ENCODE results near the gene C2orf68. TPM values are rescaled to one million over a fixed set of nuclear protein-coding genes. Genes with fewer than 3 reads are reported as not detected.
"Not testable (repeated sequence)": the region's sequence is repeated elsewhere in the genome, so short reads cannot be mapped to it uniquely, and the experiment has no call there.

C2orf68 gene
- total RNA-seq, 1 donor from 2014 or later: 24.7 TPM

DNA sequence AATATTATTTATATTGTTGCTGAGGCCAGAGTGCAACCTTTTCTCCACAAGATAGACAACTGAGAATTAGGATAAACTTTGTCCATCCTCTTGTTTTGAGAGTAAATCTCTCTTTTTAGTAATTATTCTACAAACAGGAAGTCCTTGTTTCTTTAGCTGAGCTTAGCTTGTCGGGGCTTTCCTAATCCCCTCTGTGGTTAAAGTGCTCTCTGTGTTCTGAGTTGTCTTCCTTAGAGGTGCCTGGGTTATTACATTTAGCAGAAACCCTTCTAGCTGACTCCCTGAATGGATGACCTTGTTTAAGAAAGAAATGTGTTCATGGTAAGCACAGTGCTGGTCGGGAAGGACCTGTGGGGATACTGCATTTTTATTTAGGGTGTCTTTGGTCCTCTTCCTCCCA is 16.8 kb upstream of the C2orf68 start:
- no peak for DNase-seq

DNA sequence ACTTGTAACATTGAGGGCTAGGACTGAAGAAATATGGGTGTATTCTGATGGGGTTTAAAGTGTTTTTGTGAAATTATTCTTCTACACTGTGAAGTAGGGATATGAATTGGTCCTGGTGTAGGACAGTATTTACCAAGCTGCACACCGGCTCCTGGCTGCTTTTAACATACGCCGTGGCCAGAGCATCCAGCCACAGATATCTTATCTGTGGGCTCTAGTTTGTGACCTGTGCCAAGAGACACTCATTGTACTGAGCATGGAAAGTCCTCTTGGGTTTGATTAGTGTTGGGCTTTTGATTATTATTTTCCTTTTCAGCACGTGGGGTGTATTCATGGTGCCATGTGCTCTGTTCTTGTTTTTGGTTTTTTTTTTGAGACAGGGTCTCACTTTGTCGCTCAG is 12.1 kb upstream of the C2orf68 start:
- DNase-seq: no peak

DNA sequence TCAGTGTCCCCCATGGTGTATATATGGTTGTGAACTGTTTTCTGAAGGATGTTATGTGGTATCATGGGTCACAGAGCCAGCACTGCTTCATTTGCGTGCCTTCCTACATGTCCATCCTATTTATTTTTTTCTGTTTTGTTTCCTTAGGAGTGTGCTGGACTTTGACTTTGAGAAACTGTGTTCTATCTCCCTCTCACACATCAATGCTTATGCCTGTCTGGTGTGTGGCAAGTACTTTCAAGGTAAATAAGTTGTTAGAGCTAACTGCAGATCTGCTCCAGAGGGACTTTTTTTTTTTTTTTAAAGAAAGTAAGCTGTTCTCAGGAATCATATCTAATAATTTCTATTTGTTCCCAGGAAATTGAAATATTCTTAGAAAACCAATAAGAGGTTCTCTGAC is 9.5 kb upstream of the C2orf68 start:
- DNase-seq: no peak

DNA sequence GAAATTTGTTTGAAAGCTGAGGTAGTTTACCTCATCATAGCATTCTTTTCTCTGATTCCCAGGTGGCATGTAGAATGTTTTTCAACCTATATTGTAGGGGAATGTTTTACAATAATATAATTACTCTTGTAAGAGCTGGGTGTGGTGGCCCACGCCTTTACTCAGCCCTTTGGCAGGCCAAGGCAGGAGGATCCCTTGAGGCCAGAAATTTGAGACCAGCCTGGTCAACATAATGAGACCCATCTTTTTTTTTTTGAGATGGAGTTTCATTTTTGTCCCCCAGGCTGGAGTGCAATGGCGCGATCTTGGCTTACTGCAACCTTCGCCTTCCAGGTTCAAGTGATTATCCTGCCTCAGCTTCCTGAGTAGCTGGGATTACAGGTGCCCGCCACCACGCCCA is 7.8 kb upstream of the C2orf68 start:
- no peak for DNase-seq

DNA sequence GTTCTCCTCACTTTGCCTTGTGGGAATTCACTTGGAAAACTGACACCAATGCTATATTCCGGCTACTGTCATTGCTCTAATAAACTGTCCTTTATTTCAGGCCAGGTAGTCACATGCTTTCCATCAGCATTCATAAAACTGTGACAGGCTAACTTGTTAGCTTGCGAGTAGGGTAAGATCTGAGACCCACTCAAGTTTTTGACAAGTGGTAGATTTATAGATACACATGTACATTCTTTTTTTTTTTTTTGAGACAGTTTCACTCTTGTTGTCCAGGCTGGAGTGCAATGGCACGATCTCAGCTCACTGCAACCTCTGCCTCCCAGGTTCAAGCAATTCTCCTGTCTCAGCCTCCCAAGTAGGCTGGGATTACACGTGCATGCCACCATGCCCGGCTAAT is 5.9 kb upstream of the C2orf68 start:
- not testable (repeated sequence) for DNase-seq

DNA sequence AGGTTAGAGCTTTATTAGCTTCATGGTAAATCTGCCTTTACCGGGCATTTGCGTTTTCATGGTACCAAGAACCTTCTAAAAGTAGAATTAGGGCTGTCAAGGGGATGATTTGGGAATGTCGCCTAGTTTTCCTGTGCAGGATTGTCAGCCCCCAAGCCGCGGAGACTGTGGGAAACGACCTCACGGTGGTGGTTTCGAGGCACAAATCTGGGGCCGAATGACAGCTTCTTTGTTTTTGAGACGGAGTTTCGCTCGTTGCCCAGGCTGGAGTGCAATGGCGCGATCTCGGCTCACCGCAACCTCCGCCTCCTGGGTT is 3.5 kb upstream of the C2orf68 start:
- no peak for DNase-seq

DNA sequence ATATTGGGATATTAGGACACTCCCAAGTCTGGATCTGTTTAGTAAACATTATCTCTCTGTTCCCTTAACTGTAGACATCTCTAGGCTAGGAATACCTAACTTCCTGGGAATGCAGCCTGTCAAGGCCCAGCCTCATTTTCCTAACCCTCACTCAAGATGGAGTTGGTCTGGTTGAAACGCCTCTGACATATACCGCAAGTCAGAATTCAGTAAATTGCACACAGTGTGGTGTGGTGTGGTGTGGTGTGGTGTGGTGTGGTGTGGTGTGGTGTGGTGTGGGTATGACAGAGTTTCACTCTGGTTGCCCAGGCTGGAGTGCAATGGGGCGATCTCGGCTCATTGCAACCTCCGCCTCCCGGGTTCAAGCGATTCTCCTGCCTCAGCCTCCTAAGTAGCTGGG is 2.9 kb upstream of the C2orf68 start:
- not testable (repeated sequence) for DNase-seq

DNA sequence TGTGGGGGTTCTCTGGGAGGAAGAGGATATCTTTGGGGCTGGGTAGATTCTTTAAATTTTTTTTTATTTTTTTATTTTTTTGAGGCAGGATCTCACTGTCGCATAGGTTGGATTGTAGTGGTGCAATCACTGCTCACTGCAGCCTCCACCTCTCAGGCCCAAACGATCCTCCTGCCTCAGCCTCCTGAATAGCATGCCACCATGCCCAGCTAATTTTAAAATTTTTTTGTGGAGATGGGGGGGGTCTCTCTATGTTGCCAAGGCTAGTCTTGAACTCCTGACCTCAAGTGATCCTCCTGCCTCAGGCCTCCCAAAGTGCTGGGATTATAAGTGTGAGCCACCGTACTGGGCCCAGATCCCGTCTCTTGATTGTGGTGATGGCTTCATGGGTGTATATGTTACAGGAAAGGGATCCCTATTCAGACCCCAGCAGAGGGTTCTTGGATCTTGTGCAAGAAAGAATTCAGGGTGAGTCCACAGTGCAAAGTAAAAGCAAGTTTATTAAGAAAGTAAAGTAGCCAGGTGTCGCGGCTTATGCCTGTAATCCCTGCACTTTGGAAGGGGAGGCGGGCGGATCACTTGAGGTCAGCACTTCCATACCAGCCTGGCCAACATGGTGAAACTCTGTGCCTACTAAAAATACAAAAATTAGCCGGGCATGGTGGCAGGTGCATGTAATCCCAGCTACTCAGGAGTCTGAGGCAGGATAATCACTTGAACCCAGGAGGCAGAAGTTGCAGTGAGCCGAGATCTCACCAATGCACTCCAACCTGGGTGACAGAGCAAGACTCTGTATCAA is 2.0 kb upstream of the C2orf68 start:
- no peak for DNase-seq

DNA sequence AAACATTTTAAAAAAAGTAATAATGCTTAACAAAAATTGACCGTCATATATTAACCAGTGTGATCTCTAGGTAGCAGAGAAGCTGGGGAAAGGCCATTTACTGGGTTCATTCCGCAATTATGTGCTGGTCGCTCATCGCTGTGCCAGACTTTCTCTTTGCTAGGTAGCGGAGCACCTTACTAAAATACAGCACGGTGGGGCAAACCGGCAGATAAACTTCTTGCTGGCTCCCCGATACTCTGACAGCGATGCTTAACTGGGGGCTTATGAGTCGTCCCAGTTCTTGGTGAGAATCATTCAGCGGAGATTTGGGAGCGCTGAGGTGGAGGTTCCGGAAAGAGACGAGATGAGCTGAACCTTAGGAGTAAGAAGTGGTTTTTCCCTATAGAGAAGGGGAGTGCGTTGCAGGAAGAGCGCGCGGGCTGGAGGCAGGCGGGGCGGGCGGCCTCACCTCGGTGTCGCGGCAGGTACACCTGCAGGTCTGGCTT is 605 bp downstream of the C2orf68 start:
- peak; percentile 25 for DNase-seq

DNA sequence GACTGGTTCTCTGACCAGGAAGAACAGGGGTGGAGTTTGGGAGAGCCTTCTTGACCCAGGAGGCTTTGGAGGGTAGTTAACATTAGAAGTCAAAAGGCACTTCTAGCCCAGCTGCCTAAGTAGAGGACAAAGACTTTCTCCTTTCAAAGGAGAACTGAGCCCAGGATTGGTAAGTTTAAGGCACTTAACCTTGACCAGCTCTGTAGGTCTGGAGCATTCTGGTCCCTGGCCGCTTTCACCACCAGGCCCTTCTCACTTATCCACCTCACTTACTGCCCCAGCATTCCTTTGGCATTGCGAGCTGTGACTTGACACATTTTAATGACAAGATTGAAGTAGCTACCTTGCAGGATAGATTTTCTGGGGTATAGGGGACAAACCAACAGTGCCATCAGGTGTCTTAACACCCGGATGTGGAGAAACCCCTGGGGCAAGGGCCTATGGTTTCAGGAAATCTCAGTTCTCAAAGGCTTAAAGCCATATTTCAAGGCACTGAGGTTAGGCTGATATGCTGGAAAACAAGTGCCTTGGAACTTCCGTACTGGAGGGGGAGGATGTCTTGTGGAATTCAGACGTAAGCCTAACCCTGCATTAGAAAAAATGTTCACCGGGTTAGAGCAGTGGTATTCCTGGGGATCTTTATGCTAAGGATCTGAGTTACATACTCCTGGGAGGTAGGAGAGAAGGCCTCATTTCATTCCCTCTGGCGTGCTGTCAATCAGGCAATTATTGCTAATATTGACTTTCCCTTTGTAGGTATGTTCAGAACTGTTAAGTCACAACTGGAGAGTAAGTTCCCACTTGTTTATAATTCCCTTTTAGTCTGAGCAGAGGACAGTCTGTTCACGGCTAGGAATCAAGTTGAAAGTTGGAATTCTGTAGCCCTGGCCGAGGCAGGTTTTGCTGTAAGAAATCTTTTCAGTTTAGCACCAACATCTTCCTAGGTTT is 4.3 kb downstream of the C2orf68 start:
- no peak for DNase-seq

DNA sequence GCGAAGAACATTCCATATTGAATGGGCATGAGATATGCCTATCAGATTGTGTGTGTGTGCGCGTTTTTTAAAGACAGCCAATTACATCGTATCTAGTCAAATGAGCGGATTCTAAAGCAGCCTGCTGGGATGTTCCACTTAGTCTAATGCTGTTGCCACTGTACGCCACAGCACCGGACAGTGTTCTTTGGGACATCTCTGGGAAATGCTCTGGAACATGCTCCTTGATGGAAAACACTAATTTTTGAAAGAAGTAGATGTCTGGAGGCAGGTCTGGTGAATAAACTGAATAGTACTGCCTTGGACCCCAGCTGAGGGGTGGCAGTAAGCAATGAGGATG is 5.8 kb downstream of the C2orf68 start:
- DNase-seq: no peak

DNA sequence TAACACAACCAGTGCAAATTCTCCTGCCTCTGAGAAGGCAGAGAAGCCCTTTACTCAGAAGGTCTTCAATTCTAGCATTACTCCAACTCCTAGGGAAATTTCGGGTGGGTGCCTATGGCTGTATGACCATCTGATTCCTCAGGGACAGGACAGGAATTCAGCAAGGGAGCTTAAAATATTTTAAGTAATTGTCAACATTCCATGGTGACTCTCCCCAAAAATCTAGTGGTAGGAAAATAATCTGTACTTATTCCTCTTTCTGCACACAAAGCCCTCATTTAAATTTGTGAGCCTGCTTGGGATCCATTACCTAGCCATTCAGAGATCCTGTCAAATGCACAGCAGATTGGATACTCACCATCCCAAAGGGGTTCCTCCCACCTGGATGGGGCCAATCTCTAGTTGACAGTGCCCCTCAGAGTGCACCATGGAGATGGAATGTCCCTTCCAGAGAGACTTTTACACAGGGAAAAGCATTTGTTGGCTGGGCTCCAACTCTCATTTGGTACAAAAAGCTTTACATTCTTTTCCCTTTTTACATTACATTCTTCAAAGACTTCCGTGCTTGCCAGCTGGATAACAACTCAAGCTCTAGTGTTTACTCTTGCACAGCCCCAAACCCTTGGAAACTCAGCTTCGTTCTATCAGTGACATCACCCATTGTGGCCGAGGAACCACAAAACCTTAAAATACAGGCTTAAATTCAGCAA is 6.3 kb downstream of the C2orf68 start:
- DNase-seq: peak; percentile 71

DNA sequence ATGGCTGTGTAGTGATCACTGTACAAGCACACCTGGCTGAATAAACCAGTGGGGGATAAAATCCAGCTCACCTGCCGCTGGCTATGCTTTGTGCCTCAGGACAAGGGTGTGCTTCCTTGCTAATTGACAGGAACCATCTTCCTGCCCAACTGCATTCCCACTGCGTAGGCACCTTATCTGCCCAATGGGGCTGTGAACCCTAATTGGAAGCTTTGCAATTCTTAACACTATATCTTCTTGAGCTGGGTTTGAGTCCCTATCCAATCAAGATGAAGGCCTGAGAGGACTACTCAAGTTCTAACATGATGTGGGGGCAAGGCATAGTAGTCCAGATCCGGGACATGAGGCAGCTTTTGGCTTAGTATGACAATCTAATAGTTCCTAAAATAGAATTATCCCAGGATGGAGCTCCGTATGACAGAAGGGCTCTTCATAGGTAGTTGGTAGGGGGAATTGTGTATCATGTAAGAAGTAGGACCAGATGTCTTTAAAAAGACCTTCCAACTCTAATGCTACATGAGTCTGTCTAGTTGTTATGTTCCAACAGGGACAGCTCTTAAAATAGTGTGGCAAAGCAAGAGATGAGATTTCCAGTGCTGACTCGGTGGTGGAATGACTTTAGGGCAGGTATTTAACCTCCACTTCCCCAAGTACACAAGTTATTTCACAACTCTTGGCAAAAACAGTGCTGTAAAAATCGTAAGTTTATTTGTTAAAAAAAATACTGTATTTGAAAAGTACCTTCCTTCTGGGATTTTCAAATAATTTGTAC is 7.1 kb downstream of the C2orf68 start:
- no peak for DNase-seq

DNA sequence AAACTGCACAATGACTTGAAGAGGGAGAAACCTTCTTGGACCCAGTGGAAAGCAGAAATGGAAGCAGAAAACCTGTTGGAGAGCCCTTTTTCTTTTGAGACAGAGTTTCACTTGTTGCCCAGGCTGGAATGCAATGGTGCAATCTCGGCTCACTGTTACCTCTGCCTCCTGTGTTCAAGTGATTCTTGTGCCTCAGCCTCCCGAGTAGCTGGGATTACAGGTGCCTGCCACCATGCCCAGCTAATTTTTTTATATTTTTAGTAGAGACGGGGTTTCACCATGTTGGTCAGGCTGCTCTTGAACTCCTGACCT is 7.8 kb downstream of the C2orf68 start:
- DNase-seq: not testable (repeated sequence)

DNA sequence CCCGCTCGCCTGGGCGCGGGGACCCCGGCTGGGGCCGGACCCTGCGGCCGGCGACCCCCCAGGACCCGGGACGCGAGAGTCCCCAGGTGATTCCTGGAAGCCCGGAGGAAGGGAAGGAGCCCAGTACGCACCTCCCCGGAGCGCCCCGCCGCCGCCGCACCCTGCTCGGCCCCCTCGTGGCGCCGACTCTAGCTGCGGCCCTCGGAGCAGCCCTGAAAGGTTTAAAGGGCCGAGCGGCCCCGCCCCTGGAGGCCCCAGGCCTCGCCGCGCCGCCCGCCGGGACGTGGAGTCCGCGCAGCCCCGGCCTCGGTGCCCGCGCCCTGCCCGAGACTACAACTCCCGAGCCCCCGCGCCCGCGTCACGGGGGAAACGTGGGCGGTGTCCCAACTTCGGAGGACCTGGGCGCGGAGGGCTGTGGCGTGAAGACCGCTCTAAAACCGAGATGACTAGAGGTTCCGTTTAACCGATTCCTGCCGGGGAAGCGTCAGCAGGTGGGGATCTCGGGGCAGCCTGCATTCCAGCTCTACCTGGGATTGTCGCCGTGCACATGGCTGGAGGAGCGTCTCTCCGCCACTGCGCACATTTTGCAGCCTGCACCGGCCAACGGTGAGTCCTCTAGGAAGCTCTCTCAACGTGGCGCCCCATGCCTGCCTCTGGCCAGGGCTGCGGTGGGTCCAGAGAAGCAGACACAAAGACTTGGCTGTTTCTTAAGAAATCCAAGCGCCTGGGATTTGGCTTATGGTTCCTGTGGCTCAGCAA is 9.2 kb downstream of the C2orf68 start, which contains the start of gene TMEM150A:
Gene TMEM150A, minus strand, starts transcription at position 223 of the 759 bp plus-strand sequence. CDS start 750 bp downstream, outside the sequence.
- peak; percentile 92 for DNase-seq

DNA sequence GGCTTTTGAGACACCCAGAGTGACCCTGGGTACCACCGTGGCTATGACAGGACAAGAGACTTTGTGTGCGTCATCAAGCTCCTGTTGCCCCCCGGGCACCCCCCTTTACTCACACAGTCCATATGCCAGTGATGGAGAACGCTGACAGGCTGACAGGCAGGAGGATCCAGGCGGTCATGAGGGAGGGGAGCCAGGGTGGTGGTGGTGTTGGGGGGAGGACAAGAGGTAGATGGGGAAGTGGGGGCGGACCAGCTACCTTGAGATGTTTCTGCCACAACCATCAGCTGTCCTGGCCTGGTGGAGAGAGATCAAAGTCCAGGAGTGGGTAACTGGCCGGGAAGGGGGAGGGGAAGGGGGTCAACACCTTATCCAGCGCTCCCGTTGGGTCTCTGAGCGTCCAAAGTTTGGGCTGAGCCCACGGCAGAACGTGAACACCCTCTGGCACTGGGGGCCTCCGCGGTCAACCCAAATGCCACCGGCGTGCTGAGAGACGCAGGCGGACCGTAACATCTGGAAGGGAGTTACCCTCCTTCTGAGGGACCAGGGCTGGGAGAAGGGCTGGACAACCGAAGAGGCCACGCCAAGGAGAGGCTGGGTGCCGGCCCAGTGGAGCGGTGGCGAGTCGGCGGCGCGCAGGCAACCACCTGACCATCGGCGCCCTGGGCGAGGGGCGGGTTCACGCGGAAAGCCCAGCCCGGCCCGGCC is 9.9 kb downstream of the C2orf68 start:
- peak; percentile 58 for DNase-seq

DNA sequence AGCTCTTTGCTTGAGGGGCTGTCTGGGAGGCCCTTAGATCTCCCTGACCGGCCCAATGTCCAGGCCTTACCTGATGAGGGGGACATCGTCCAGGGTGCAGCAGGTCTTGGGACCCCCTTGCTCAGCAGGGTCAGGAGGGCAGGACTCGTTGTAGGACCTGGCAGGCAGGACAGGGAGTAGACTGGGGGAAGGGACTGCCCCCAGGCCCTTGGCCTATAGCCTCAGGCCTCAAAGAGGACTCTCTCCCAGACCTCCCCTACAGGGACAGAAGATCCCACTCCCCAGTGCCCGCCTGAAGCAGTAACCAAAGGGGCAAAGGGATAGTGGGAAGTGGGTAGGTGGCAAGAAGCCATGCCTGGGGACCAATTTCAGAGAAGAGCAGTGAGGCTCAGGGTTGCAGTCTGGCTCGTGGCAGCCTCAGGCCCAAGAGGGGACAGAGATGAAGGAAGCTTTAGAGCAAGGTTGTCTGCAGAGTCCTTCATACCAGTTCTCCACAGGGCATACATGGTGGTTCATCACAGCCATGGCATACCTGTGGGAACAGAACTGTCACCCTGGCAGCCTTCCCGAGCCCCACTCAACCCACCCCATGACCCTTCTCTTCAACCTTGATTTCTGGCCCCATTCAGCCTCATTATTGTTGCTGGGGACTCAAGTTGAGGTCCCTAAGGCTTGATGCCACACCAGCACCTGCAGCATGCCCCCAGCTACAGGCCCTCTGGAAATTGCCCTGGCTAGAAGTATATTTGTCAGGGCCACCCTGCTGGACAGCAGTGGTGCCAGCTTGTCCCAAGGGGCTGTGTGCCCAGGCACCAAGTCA is 10.7 kb downstream of the C2orf68 start:
- DNase-seq: no peak

DNA sequence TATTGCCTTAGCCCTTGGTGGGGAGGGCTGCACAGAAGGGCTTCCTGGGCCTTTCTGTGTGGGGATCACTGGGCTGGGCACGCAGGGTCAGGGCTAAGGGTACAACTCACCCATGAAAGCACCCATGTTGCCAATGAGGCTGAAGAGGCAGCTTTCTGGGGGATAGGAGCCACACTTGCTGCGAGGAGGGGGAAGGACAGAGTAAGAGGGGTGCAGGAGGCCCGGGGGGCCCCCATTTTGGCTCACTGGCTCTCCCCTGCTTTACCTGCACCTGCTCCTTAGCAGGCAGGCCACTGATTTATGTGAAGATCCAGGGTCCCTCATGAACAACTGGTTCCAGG is 11.7 kb downstream of the C2orf68 start:
- DNase-seq: no peak

DNA sequence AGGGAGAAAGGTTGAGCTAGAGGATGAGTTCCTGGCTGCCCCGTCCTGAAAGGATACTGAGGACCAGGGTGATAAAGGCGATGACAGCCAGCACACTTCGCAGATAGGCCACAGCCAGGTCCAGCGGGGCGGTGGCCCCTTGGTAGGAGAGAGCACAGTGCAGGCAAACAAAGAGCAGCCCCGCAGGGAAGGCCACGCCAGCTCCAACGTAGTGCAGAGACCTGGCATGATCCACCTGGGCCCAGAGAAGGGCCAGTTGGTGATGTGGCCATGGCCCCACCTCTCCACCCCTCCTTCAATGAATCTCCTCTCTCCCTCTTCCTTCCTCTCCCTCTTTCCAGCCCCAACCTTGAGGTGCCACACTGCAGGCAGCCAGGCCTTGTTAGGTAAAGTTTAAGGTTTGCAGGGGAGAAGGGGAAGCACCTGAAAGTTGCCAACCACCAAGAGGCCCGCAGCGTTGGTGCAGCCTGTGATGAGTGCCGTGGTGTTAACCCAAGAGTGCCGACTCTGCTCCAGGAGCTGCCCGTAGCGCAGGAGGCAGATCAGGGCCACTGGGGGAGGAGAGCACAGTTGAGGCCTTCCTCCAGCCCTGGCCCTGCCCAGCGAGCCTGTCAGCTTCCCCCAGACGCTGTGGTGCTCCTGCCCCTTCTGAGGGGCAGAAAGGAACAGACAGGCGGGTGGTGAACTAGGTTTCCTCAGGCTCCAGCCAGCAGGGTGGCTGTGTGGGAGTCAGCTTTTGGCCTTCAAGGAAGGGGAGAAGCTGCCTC is 12.2 kb downstream of the C2orf68 start:
- no peak for DNase-seq
